GM21381 (cell line): ENCODE measurements around the gene WDFY2.
"Not testable (repeated sequence)": the region's sequence is repeated elsewhere in the genome, so short reads cannot be mapped to it uniquely, and the experiment has no call there.

Experiments used
- ATAC-seq: cut with Tn5 transposase; IDR thresholded peaks from one replicate; pipeline ENCODE4 v1.9.1; 2021; ENCODE audit warnings: mild to moderate bottlenecking, moderate library complexity; ENCODE audit not compliant: unreplicated experiment

Gene WDFY2

GRCh38 chr13:51629491-51630287 lies 45.4 kb downstream of the WDFY2 start:
- no peak for ATAC-seq

- no peak for ATAC-seq
Measured at GRCh38 chr13:51630288-51630615, 46.0 kb downstream of the WDFY2 start.

- ATAC-seq: no peak
Measured at GRCh38 chr13:51632591-51633362, 48.5 kb downstream of the WDFY2 start.

- no peak for ATAC-seq
Measured at GRCh38 chr13:51635137-51635878, 51.0 kb downstream of the WDFY2 start.

- ATAC-seq: no peak
Measured at GRCh38 chr13:51636349-51636890, 52.2 kb downstream of the WDFY2 start.

- no peak for ATAC-seq
Measured at GRCh38 chr13:51637852-51638215, 53.6 kb downstream of the WDFY2 start.

- ATAC-seq: no peak
Measured at GRCh38 chr13:51638216-51638871, 54.1 kb downstream of the WDFY2 start.

DNA sequence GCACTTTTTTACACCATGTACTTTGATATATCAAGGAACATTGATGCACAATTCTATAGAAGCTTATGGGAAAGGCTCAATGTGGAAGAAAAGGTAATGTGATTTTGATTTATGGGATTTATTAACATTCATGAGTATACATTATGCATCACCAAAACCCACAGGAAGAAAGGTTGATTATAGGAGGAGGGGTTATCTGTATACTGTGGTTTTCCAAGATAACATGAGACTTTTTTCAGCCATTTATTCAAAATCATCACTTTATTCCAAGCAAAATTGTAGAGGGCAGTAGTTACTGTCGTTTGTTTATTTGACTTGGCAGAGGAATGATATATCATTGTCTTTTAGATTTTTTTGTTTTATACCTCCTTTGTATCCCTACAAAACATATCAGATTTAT lies 54.9 kb downstream of the WDFY2 start:
- ATAC-seq: no peak

GRCh38 chr13:51640696-51641095 lies 56.4 kb downstream of the WDFY2 start:
- not testable (repeated sequence) for ATAC-seq

DNA sequence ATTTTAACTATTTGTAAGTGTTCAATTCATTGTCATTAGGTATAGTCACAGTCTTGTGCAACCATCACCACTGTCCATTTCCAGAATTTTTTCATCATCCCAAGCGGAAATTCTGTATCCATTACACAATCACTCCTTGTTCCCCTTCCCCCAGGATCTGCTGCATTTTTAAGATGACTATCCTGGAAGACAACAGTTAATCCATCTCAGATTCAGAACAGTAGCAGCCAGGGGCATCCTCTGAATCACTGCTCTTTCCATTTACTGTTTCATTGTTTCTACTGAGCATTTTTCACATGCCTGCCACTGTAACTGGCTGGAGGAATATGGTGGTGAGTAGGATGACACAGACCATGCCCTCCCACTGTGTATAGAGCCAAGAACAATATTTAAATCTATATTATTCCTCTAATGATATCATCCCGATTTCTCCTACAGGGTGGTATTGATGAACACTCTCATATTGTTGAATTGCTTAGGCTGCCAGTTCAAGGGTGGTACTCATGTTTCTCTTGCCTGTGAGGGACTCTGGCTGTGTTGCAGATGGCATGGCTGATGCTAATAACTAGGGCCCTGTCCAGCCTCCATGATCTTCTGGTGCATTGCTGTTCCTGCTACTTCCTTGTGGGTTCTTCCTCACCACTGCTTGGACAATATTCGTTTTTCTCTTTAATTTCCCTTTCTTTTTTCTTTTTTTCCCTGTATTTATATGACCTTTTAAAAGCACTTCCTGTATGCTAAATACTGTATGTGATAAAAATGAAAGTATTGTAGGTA lies 59.0 kb downstream of the WDFY2 start:
- ATAC-seq: no peak

DNA sequence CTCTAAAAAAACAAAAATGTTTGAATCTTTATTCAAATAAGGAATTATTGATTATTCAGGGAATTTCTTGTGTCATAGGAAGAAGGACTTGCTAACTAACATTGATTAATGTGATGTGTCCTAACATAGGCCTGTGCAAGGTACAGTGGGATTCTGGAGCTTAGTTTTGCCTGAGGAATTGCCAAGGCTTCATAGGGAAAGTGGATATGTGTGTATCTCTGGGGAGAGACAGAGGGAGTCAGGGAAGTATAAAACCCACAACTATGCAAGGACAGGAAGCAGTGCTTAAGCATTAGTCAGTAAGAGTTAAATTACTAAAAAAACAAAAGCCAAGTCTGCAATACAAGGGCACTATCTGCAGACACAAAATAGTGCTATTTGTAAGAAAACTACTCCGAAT lies 59.6 kb downstream of the WDFY2 start:
- ATAC-seq: no peak

DNA sequence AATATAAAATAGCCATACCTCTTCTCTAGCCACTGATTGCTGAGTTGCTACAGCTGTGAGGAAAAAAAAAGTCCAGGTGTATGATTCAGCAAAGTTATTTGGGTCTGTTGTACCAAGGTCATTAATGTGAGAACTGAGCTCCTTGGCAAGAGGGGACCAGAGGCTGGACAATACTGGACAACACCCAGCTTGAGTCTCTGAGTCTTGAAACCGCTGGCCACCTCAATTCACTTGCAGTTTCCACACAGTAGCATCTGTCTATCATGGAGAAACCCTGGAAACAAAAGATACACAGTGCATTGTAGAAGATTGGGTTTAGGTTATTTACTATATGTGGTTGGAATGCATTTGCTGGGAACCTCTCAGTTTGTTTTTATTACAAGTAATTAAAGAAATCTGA lies 60.4 kb downstream of the WDFY2 start:
- no peak for ATAC-seq

GRCh38 chr13:51645154-51645650 lies 60.9 kb downstream of the WDFY2 start:
- ATAC-seq: no peak

GRCh38 chr13:51645761-51646670 lies 61.8 kb downstream of the WDFY2 start:
- ATAC-seq: no peak

DNA sequence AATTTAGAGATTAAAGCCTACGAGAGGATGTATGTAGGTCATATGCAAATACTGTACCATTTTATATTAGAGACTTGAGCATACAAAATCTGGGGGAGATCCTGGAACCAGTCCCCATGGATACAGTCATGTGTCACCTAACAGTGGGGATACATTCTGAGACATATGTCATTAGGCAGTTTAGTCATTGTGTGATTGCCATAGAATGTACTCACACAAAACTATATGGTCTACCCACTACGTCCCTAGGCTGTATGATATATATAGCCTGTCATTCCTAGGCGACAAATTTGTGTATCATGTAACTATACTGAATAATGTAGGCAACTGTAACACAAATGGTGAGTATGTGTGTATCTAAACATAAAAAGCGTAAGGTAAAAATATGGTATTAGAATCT lies 62.8 kb downstream of the WDFY2 start:
- no peak for ATAC-seq

- ATAC-seq: not testable (repeated sequence)
Measured at GRCh38 chr13:51652193-51652592, 67.9 kb downstream of the WDFY2 start.

GRCh38 chr13:51659276-51660127 lies 75.2 kb downstream of the WDFY2 start:
- ATAC-seq: no peak

- no peak for ATAC-seq
Measured at GRCh38 chr13:51660813-51661212, 76.6 kb downstream of the WDFY2 start.
